Measurements from ENCODE around the gene WDR7. TPM values are rescaled to one million over a fixed set of nuclear protein-coding genes. Genes with fewer than 3 reads are reported as not detected.

The WDR7 gene
- total RNA-seq, 1 donor from 2014 or later = 8.2 TPM

GRCh38 chr18:56947236-56947635 lies 296.1 kb downstream of the WDR7 start:
- H3K4me3 ChIP-seq (ENCODE audit: low read depth, low read length) = no peak overlapping the region
- DNase-seq (ENCODE audit: low read depth) = no peak
- TF ChIP-seq CTCF (conservative IDR thresholded peaks at IDR 0.05; ENCODE audit: low read depth, low read length) = no peak

- TF ChIP-seq CTCF (conservative IDR thresholded peaks at IDR 0.05; ENCODE audit: low read depth, low read length) = no peak
- no peak overlapping the region for H3K4me3 ChIP-seq (ENCODE audit: low read depth, low read length)
- no peak for DNase-seq (ENCODE audit: low read depth)
Observed at GRCh38 chr18:56952026-56952425, 300.9 kb downstream of the WDR7 start.

- H3K4me3 ChIP-seq (ENCODE audit: low read depth, low read length) = no peak overlapping the region
- no peak for DNase-seq (ENCODE audit: low read depth)
- TF ChIP-seq CTCF (conservative IDR thresholded peaks at IDR 0.05; ENCODE audit: low read depth, low read length) = no peak
Observed at GRCh38 chr18:56953428-56954198, 302.5 kb downstream of the WDR7 start.

- TF ChIP-seq CTCF (conservative IDR thresholded peaks at IDR 0.05; ENCODE audit: low read depth, low read length) = no peak
- DNase-seq (ENCODE audit: low read depth) = no peak
- H3K4me3 ChIP-seq (ENCODE audit: low read depth, low read length) = no peak overlapping the region
Observed at GRCh38 chr18:56955490-56955889, 304.3 kb downstream of the WDR7 start.

- no peak for TF ChIP-seq CTCF (conservative IDR thresholded peaks at IDR 0.05; ENCODE audit: low read depth, low read length)
- H3K4me3 ChIP-seq (ENCODE audit: low read depth, low read length) = no peak overlapping the region
- DNase-seq (ENCODE audit: low read depth) = no peak
Observed at GRCh38 chr18:56959120-56959519, 308.0 kb downstream of the WDR7 start.

GRCh38 chr18:56962322-56962721 lies 311.2 kb downstream of the WDR7 start:
- no peak for TF ChIP-seq CTCF (conservative IDR thresholded peaks at IDR 0.05; ENCODE audit: low read depth, low read length)
- DNase-seq (ENCODE audit: low read depth) = no peak
- H3K4me3 ChIP-seq (ENCODE audit: low read depth, low read length) = no peak overlapping the region

- H3K4me3 ChIP-seq (ENCODE audit: low read depth, low read length) = no peak overlapping the region
- no peak for DNase-seq (ENCODE audit: low read depth)
- TF ChIP-seq CTCF (conservative IDR thresholded peaks at IDR 0.05; ENCODE audit: low read depth, low read length) = no peak
Observed at GRCh38 chr18:56967035-56967434, 315.9 kb downstream of the WDR7 start.
